Panc1 (cell line): ENCODE data around the gene SLC9A9. TPM values are rescaled to one million over a fixed set of nuclear protein-coding genes. Genes with fewer than 3 reads are reported as not detected.

Source experiments
- ATAC-seq: fragments of 200-7000 bp; cut with Tn5 transposase; 2 replicates; pipeline ENCODE4 v1.9.1; 2020; ENCODE audit warnings: mild to moderate bottlenecking, moderate library complexity
- Bru-seq: library from RNA; stranded (reverse); fragments of 400-500 nt; gene quantifications from one replicate; lab custom pipeline; 2021; lab: Mats Ljungman, UMichigan
- BruChase-seq, 2 experiments: library from RNA; stranded (reverse); fragments of 400-500 nt; gene quantifications; one replicate each; lab custom pipeline; 2021; lab: Mats Ljungman, UMichigan
- BruUV-seq: library from RNA; stranded (reverse); fragments of 400-500 nt; replicated peaks from 2 replicates; lab custom pipeline; 2021; lab: Mats Ljungman, UMichigan
- CTCF ChIA-PET: fragments of 300-600 bp; sonication (Branson Sonifier 250); formaldehyde crosslinking; loops from one replicate; lab custom pipeline; 2022; ENCODE audit warnings: antibody characterized with exemption; lab: Charles Lee
- POLR2A ChIA-PET: fragments of 300-600 bp; sonication (Branson Sonifier 250); formaldehyde crosslinking; loops from one replicate; lab custom pipeline; 2022; ENCODE audit warnings: antibody characterized with exemption; lab: Charles Lee
- DNase-seq: peaks from one replicate; pipeline ENCODE4 v3.0.0-alpha.2; 2010; ENCODE audit warnings: low read depth, low spot score
- H3K27ac ChIP-seq: 2 replicates; pipeline ENCODE4 v1.5.1; 2011; ENCODE audit warnings: mild to moderate bottlenecking, low read length, inconsistent platforms
- H3K27me3 ChIP-seq: fragments of 200-500 bp; sonication (Bioruptor generic); 2 replicates; pipeline ENCODE4 v1.6.0; 2014; ENCODE audit warnings: low read length, inconsistent platforms; ENCODE audit not compliant: control insufficient read depth, insufficient read depth
- H3K36me3 ChIP-seq: fragments of 200-500 bp; sonication (Bioruptor generic); 2 replicates; pipeline ENCODE4 v1.5.1; 2014; ENCODE audit warnings: inconsistent platforms, mild to moderate bottlenecking, low read length, moderate library complexity; ENCODE audit not compliant: control insufficient read depth, insufficient read depth
- H3K4me1 ChIP-seq: 2 replicates; pipeline ENCODE4 v1.5.1; 2011; ENCODE audit warnings: inconsistent platforms, mild to moderate bottlenecking, low read length, moderate library complexity; ENCODE audit not compliant: control insufficient read depth, insufficient read depth
- H3K4me3 ChIP-seq, 2 experiments: 2 replicates each; pipeline ENCODE4 v1.5.1; 2011 to 2012; ENCODE audit warnings: low read depth in 2 of 2, low read length in 2 of 2, mild to moderate bottlenecking in 2 of 2, inconsistent platforms in 1 of 2, moderate library complexity in 1 of 2
- H3K9me3 ChIP-seq: fragments of 200-500 bp; sonication (Bioruptor generic); 2 replicates; pipeline ENCODE4 v1.5.1; 2014; ENCODE audit warnings: low read depth, mild to moderate bottlenecking, inconsistent platforms, low read length, moderate library complexity; ENCODE audit not compliant: control insufficient read depth, insufficient read depth
- CTCF ChIP-seq: fragments of 450-650 bp; IDR thresholded peaks from 2 replicates; pipeline ENCODE4 v1.5.1; 2017; ENCODE audit warnings: mild to moderate bottlenecking
- POLR2AphosphoS5 ChIP-seq: IDR thresholded peaks from 2 replicates; pipeline ENCODE4 v1.6.1; 2012; ENCODE audit warnings: mild to moderate bottlenecking, low read depth, low read length, moderate library complexity
- REST ChIP-seq, 2 experiments: IDR thresholded peaks; 2 replicates each; pipeline ENCODE4 v1.6.1; 2011 to 2012; ENCODE audit warnings: low read depth in 2 of 2, control low read depth in 1 of 2, low read length in 1 of 2, mild to moderate bottlenecking in 1 of 2, moderate library complexity in 1 of 2; ENCODE audit not compliant: insufficient read depth in 1 of 2
- SIN3A ChIP-seq: IDR thresholded peaks from 2 replicates; pipeline ENCODE4 v1.6.1; 2012; ENCODE audit warnings: low read depth, mild to moderate bottlenecking, low read length, moderate library complexity, borderline replicate concordance; ENCODE audit not compliant: insufficient read depth
- TCF7L2 ChIP-seq: IDR thresholded peaks from 2 replicates; pipeline ENCODE4 v1.6.1; 2011; ENCODE audit warnings: mild to moderate bottlenecking, low read depth, low read length, inconsistent platforms
- in situ Hi-C: cut with HindIII; loops from 2 replicates; pipeline ENCODE4 v1.10.0; 2016; ENCODE audit warnings: low sequenced_read_pairs, low pct_unique_long_range_greater_than_20kb
- intact Hi-C: fragments of 100-400 bp; cut with micrococcal nuclease; formaldehyde crosslinking; loops from one replicate; pipeline ENCODE4 v1.10.0; 2022; ENCODE audit not compliant: unreplicated experiment
- long read RNA-seq: library from polyadenylated mRNA; unstranded; transcript quantifications from one replicate; pipeline ENCODE4 v2.0.0, GENCODE V29; 2021; ENCODE audit not compliant: unreplicated experiment
- polyA plus RNA-seq: library from polyadenylated mRNA; unstranded; fragments of >200 nt; gene quantifications from one replicate; pipeline ENCODE4 v1.2.1, GENCODE V29; 2012; ENCODE audit warnings: missing spikeins; ENCODE audit not compliant: insufficient read length
- total RNA-seq: library from RNA; stranded (reverse); gene quantifications from one replicate; pipeline ENCODE4 v1.2.1, GENCODE V29; 2021; ENCODE audit not compliant: unreplicated experiment

The SLC9A9 gene
- total RNA-seq = not detected
- polyA plus RNA-seq = not detected
- Bru-seq, nascent RNA = percentile 3 among the genes with signal in this experiment
- BruChase-seq, experiment 1, labeled RNA remaining after a 2-hour chase = percentile 2 among the genes with signal in this experiment
- BruChase-seq, experiment 2, labeled RNA remaining after a 6-hour chase = percentile 3 among the genes with signal in this experiment
- long read RNA-seq = 0 reads

- ATAC-seq = no peak; the same call in 1 of the 2 replicates
- H3K9me3 ChIP-seq = no peaks in the 10 kb centered on the region
- peaks cover 2% of the 10 kb centered on the region; the same call in 1 of the 2 replicates for H3K27me3 ChIP-seq
- no peak for TF ChIP-seq REST (IDR thresholded peaks at IDR 0.05; ENCODE audit: insufficient read depth in 1 of 2, low read depth in 2 of 2, low read length in 1 of 2)
- no peak for TF ChIP-seq SIN3A
- no peak for TF ChIP-seq CTCF
- TF ChIP-seq TCF7L2 = no peak
- TF ChIP-seq POLR2AphosphoS5 = no peak
- H3K27ac ChIP-seq = no peak within 1 kb of the TSS
- peak within 1 kb of the TSS; percentile 11 to 42 for H3K4me3 ChIP-seq
- no TSS peak for BruUV-seq
- no peak for DNase-seq
- ChIA-PET POLR2A (no interaction called here), CTCF (no interaction called here)
- in situ Hi-C loops (no loop called here), intact Hi-C loops (no loop called here)
- H3K36me3 ChIP-seq = no peaks in the 10 kb centered on the region
- no peaks in the 10 kb centered on the region for H3K4me1 ChIP-seq
These were observed at the start of gene SLC9A9 for GRCh38 chr3:143847787-143848631. SLC9A9 (minus strand) TSS chr3:143848468; CDS start chr3:143848322, 146 bp downstream.

- Histone ChIP-seq H3K9me3 (no peaks in the 10 kb centered on the region), H3K27me3 (peaks cover 2% of the 10 kb centered on the region; the same call in 1 of the 2 replicates), H3K4me1 (no peaks in the 10 kb centered on the region), H3K27ac (no peak overlapping the region), H3K4me3 (no peak overlapping the region), H3K36me3 (no peaks in the 10 kb centered on the region)
- BruUV-seq = no TSS peak
- no peak for DNase-seq
- in situ Hi-C loops (no loop called here), intact Hi-C loops (loop anchor here (5.0 kb wide), 1 partner anchor 55 kb away; no protein-coding TSS in a partner anchor)
- TF ChIP-seq REST (IDR thresholded peaks at IDR 0.05; ENCODE audit: insufficient read depth in 1 of 2, low read depth in 2 of 2, low read length in 1 of 2) = no peak
- no peak for ATAC-seq
- POLR2A ChIA-PET = no interaction called here
- CTCF ChIA-PET = no interaction called here
These were observed 49.5 kb upstream of the SLC9A9 start for GRCh38 chr3:143897576-143898295.
